ENCODE results near the gene REXO5. TPM values are rescaled to one million over a fixed set of nuclear protein-coding genes. Genes with fewer than 3 reads are reported as not detected.
"Not testable (repeated sequence)": the region's sequence is repeated elsewhere in the genome, so short reads cannot be mapped to it uniquely, and the experiment has no call there.

Gene REXO5
- total RNA-seq, 2 experiments from 2014 or later = 24.3 to 25.7 TPM

GRCh38 chr16:20853981-20854620, 47.8 kb downstream of the REXO5 start:
- no peak overlapping the region for H3K4me3 Mint-ChIP-seq
- no peak overlapping the region for H3K27ac Mint-ChIP-seq
- CTCF ChIA-PET = interaction anchor here (1.0 to 2.2 kb wide), 4 partner anchors 21 to 230 kb away, joined by 3 to 8 read pairs (median 4); no protein-coding TSS in a partner anchor
- peaks cover 4% of the 10 kb centered on the region for H3K4me1 Mint-ChIP-seq (ENCODE audit: low read depth)
- H3K9me3 Mint-ChIP-seq = no peaks in the 10 kb centered on the region
- DNase-seq = no peak
- peaks cover 8% of the 10 kb centered on the region for H3K36me3 Mint-ChIP-seq
- POLR2A ChIA-PET = no interaction called here
- H3K27me3 Mint-ChIP-seq = no peaks in the 10 kb centered on the region
- intact Hi-C loops (cut with micrococcal nuclease) = no loop called here

GRCh38 chr16:20854963-20855362, 48.6 kb downstream of the REXO5 start:
- intact Hi-C loops (cut with micrococcal nuclease) = no loop called here
- Mint-ChIP-seq H3K36me3 (peaks cover 14% of the 10 kb centered on the region), H3K27ac (no peak overlapping the region), H3K27me3 (no peaks in the 10 kb centered on the region), H3K4me3 (no peak overlapping the region), H3K4me1 (ENCODE audit: low read depth) (peaks cover 3% of the 10 kb centered on the region), H3K9me3 (no peaks in the 10 kb centered on the region)
- ChIA-PET POLR2A (no interaction called here), CTCF (interaction anchor here (1.0 to 2.2 kb wide), 2 partner anchors 147 to 229 kb away, joined by 3 to 8 read pairs; no protein-coding TSS in a partner anchor)
- no peak for DNase-seq

GRCh38 chr16:20857281-20857680, 51.0 kb downstream of the REXO5 start:
- CTCF ChIA-PET = interaction anchor here (0.8 kb wide), 1 partner anchor 9 kb away, joined by 3 read pairs; no protein-coding TSS in a partner anchor
- H3K9me3 Mint-ChIP-seq = no peaks in the 10 kb centered on the region
- no peak for DNase-seq
- H3K36me3 Mint-ChIP-seq = peaks cover 18% of the 10 kb centered on the region
- no peaks in the 10 kb centered on the region for H3K4me1 Mint-ChIP-seq (ENCODE audit: low read depth)
- no peak overlapping the region for H3K27ac Mint-ChIP-seq
- POLR2A ChIA-PET = no interaction called here
- H3K27me3 Mint-ChIP-seq = no peaks in the 10 kb centered on the region
- H3K4me3 Mint-ChIP-seq = no peak overlapping the region
- intact Hi-C loops (cut with micrococcal nuclease) = no loop called here

GRCh38 chr16:20859229-20859628, 52.9 kb downstream of the REXO5 start:
- peaks cover 3% of the 10 kb centered on the region for H3K4me1 Mint-ChIP-seq (ENCODE audit: low read depth)

GRCh38 chr16:20859699-20860098, 53.4 kb downstream of the REXO5 start:
- peaks cover 8% of the 10 kb centered on the region for H3K4me1 Mint-ChIP-seq (ENCODE audit: low read depth)
- no peaks in the 10 kb centered on the region for H3K27me3 Mint-ChIP-seq
- H3K9me3 Mint-ChIP-seq = no peaks in the 10 kb centered on the region
- H3K4me3 Mint-ChIP-seq = no peak overlapping the region
- ChIA-PET CTCF (no interaction called here), POLR2A (no interaction called here)
- no peak overlapping the region for H3K27ac Mint-ChIP-seq
- intact Hi-C loops (cut with micrococcal nuclease) = no loop called here
- DNase-seq = no peak
- peaks cover 21% of the 10 kb centered on the region for H3K36me3 Mint-ChIP-seq

More at GRCh38 chr16:20859229-20859628, 52.9 kb downstream of the REXO5 start:
- no peak for DNase-seq
- no peak overlapping the region for H3K27ac Mint-ChIP-seq
- H3K9me3 Mint-ChIP-seq = no peaks in the 10 kb centered on the region
- no peak overlapping the region for H3K4me3 Mint-ChIP-seq
- H3K27me3 Mint-ChIP-seq = no peaks in the 10 kb centered on the region
- H3K36me3 Mint-ChIP-seq = peaks cover 20% of the 10 kb centered on the region
- intact Hi-C loops (cut with micrococcal nuclease) = no loop called here
- ChIA-PET CTCF (no interaction called here), POLR2A (no interaction called here)

- Mint-ChIP-seq H3K4me1 (ENCODE audit: low read depth) (peaks cover 9% of the 10 kb centered on the region), H3K27me3 (no peaks in the 10 kb centered on the region), H3K36me3 (peaks cover 16% of the 10 kb centered on the region), H3K27ac (no peak overlapping the region), H3K9me3 (no peaks in the 10 kb centered on the region), H3K4me3 (no peak overlapping the region)
- ChIA-PET CTCF (no interaction called here), POLR2A (no interaction called here)
- DNase-seq = no peak
- intact Hi-C loops (cut with micrococcal nuclease) = no loop called here
These were observed 54.0 kb downstream of the REXO5 start for GRCh38 chr16:20860361-20860760.

GRCh38 chr16:20860995-20861394, 54.7 kb downstream of the REXO5 start:
- DNase-seq; intact Hi-C loops (cut with micrococcal nuclease); CTCF ChIA-PET; H3K9me3 Mint-ChIP-seq; H3K4me3 Mint-ChIP-seq; POLR2A ChIA-PET; H3K27ac Mint-ChIP-seq; H3K27me3 Mint-ChIP-seq: not testable (repeated sequence)
- H3K4me1 Mint-ChIP-seq (ENCODE audit: low read depth) = peaks cover 16% of the 10 kb centered on the region
- H3K36me3 Mint-ChIP-seq = peaks cover 14% of the 10 kb centered on the region

- DNase-seq = no peak
- H3K4me1 Mint-ChIP-seq (ENCODE audit: low read depth) = peaks cover 26% of the 10 kb centered on the region
- H3K27ac Mint-ChIP-seq = no peak overlapping the region
- CTCF ChIA-PET = no interaction called here
- peaks cover 14% of the 10 kb centered on the region for H3K36me3 Mint-ChIP-seq
- POLR2A ChIA-PET = no interaction called here
- H3K4me3 Mint-ChIP-seq = no peak overlapping the region
- no peaks in the 10 kb centered on the region for H3K9me3 Mint-ChIP-seq
- intact Hi-C loops (cut with micrococcal nuclease) = no loop called here
- no peaks in the 10 kb centered on the region for H3K27me3 Mint-ChIP-seq
These were observed 56.0 kb downstream of the REXO5 start for GRCh38 chr16:20862162-20862960.

GRCh38 chr16:20864376-20864775, 58.0 kb downstream of the REXO5 start:
- Mint-ChIP-seq H3K36me3 (peaks cover 14% of the 10 kb centered on the region), H3K4me1 (ENCODE audit: low read depth) (peaks cover 26% of the 10 kb centered on the region)
- H3K4me3 Mint-ChIP-seq; POLR2A ChIA-PET; intact Hi-C loops (cut with micrococcal nuclease); H3K27me3 Mint-ChIP-seq; DNase-seq; H3K27ac Mint-ChIP-seq; H3K9me3 Mint-ChIP-seq; CTCF ChIA-PET: not testable (repeated sequence)

- CTCF ChIA-PET = interaction anchor here (1.1 to 1.3 kb wide), 3 partner anchors 9 to 17 kb away, joined by 3 to 5 read pairs (median 4); no protein-coding TSS in a partner anchor
- no peak overlapping the region for H3K4me3 Mint-ChIP-seq
- H3K36me3 Mint-ChIP-seq = peaks cover 6% of the 10 kb centered on the region
- intact Hi-C loops (cut with micrococcal nuclease) = loop anchor here (1.0 kb wide), 2 partner anchors 9 to 26 kb away; no protein-coding TSS in a partner anchor
- H3K27ac Mint-ChIP-seq = peak overlapping the region; percentile 66
- DNase-seq = no peak
- peaks cover 26% of the 10 kb centered on the region for H3K4me1 Mint-ChIP-seq (ENCODE audit: low read depth)
- POLR2A ChIA-PET = interaction anchor here (1.5 kb wide), 1 partner anchor 46 kb away, joined by 4 read pairs; no protein-coding TSS in a partner anchor
- H3K27me3 Mint-ChIP-seq = no peaks in the 10 kb centered on the region
- H3K9me3 Mint-ChIP-seq = no peaks in the 10 kb centered on the region
These were observed 59.2 kb downstream of the REXO5 start for GRCh38 chr16:20865420-20866131.

- Mint-ChIP-seq H3K27me3 (no peaks in the 10 kb centered on the region), H3K36me3 (peaks cover 6% of the 10 kb centered on the region), H3K4me3 (no peak overlapping the region), H3K4me1 (ENCODE audit: low read depth) (peaks cover 26% of the 10 kb centered on the region), H3K9me3 (no peaks in the 10 kb centered on the region), H3K27ac (peak overlapping the region; percentile 66)
- intact Hi-C loops (cut with micrococcal nuclease) = no loop called here
- ChIA-PET POLR2A (interaction anchor here (0.6 to 1.5 kb wide), 2 partner anchors 8 to 45 kb away, joined by 4 to 5 read pairs; no protein-coding TSS in a partner anchor), CTCF (interaction anchor here (1.1 to 1.3 kb wide), 3 partner anchors 8 to 18 kb away, joined by 3 to 5 read pairs (median 4); no protein-coding TSS in a partner anchor)
- peak; percentile 51 for DNase-seq
These were observed 59.9 kb downstream of the REXO5 start for GRCh38 chr16:20866145-20866772.
